H54 (cell line): ENCODE results near the gene SMARCA4.
"Not testable (repeated sequence)": the region's sequence is repeated elsewhere in the genome, so short reads cannot be mapped to it uniquely, and the experiment has no call there.

Experiments used
- DNase-seq: peaks from one replicate; pipeline ENCODE4 v3.0.0; 2011; ENCODE audit warnings: low spot score, mixed read lengths; ENCODE audit not compliant: insufficient read length
- FAIRE-seq: peaks from 3 replicates; lab custom pipeline; 2011; peaks lifted over from hg19 to GRCh38; lab: Jason Lieb, UNC
- POLR2A ChIP-seq: IDR thresholded peaks from 2 replicates; pipeline ENCODE4 v1.6.1; 2011; ENCODE audit warnings: low read depth, mild to moderate bottlenecking, low read length

Gene SMARCA4

GRCh38 chr19:10921910-10922637, 38.8 kb upstream of the SMARCA4 start:
- FAIRE-seq (no peak), DNase-seq (no peak)
- no peak for TF ChIP-seq POLR2A

GRCh38 chr19:10922638-10923014, 38.2 kb upstream of the SMARCA4 start:
- TF ChIP-seq POLR2A = no peak
- FAIRE-seq (no peak), DNase-seq (no peak)

GRCh38 chr19:10923260-10924112, 37.3 kb upstream of the SMARCA4 start:
- TF ChIP-seq POLR2A = no peak
- FAIRE-seq (no peak), DNase-seq (no peak)

- FAIRE-seq (no peak), DNase-seq (no peak)
Measured at GRCh38 chr19:10924597-10924996, 36.2 kb upstream of the SMARCA4 start.

GRCh38 chr19:10927730-10928562, 32.9 kb upstream of the SMARCA4 start:
- FAIRE-seq (no peak), DNase-seq (no peak)
- TF ChIP-seq POLR2A = no peak

More at GRCh38 chr19:10924597-10924996, 36.2 kb upstream of the SMARCA4 start:
- TF ChIP-seq POLR2A = no peak

- no peak for FAIRE-seq
- TF ChIP-seq POLR2A = peak; percentile 50
- peak; percentile 93 for DNase-seq
Measured at GRCh38 chr19:10928563-10929401, 32.0 kb upstream of the SMARCA4 start, which contains the start of the genes TIMM29 and YIPF2. Gene TIMM29, plus strand, starts transcription at chr19:10928811. Its CDS starts 12 bp downstream, at chr19:10928823. Gene YIPF2, minus strand, starts transcription at chr19:10928639. Its CDS starts 229 bp downstream, at chr19:10928410.

GRCh38 chr19:10929402-10929794, 31.4 kb upstream of the SMARCA4 start:
- DNase-seq (no peak), FAIRE-seq (no peak)
- no peak for TF ChIP-seq POLR2A

- DNase-seq = no peak
- TF ChIP-seq POLR2A = no peak
- FAIRE-seq = no peak
Measured at GRCh38 chr19:10935371-10936059, 25.3 kb upstream of the SMARCA4 start.

- TF ChIP-seq POLR2A = no peak
- FAIRE-seq (no peak), DNase-seq (no peak)
Measured at GRCh38 chr19:10936661-10937084, 24.2 kb upstream of the SMARCA4 start.

GRCh38 chr19:10941649-10942048, 19.2 kb upstream of the SMARCA4 start:
- not testable (repeated sequence) for DNase-seq, FAIRE-seq

- not testable (repeated sequence) for DNase-seq, FAIRE-seq
Measured at GRCh38 chr19:10943412-10943811, 17.4 kb upstream of the SMARCA4 start.

- DNase-seq (no peak), FAIRE-seq (no peak)
- no peak for TF ChIP-seq POLR2A
Measured at GRCh38 chr19:10945264-10945663, 15.6 kb upstream of the SMARCA4 start.
